Measurements from ENCODE around the gene VGLL4. TPM values are rescaled to one million over a fixed set of nuclear protein-coding genes. Genes with fewer than 3 reads are reported as not detected.
"Not testable (repeated sequence)": the region's sequence is repeated elsewhere in the genome, so short reads cannot be mapped to it uniquely, and the experiment has no call there.

VGLL4 gene
- total RNA-seq, 1 donor from 2014 or later: 75.6 TPM

DNA sequence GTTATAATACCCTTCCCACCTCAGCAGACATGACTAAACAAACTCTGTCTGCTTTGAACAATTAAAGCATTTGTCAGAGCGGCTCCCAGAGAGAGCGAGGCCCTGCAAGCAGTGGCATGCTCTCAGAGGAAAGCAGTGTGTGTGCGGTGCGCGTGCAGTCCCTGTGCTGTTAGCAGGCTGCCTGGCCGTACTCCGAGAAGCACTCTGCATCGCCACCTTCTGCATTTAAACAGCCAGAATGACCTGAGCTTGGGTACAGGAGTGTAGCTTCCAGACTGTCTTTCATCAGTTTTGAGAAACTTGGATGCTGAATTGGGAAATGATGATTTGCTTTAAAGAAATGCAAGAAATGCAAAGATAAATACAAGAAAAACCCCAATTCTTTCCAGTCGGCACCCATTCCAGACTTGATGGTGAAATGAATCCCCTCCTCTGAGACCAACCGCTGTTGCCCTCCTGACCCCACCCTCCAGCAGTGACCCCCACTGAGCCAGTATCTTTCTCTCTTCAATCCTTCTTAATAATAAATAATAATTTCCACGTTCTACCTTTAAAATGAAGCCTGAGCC is 113.5 kb downstream of the VGLL4 start:
- DNase-seq: peak; percentile 81

DNA sequence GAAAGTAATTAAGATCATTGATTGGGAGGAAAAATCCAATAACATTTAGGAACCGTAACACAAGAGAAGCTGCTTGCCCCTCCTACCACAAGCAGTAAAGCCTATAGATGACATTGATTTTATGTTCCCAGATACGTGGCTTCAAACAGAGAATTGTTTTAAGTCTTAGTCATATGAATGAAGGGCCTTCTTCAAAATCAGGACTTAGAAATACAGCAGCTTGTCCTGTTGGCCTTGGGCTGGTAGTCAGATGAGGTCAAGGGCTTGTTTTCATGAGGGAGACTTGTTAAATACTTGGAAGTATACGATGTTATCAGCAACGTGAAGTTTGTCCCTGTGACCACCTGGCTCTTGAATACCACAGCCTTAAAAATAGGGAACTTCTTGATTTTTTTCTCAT is 114.4 kb downstream of the VGLL4 start:
- no peak for DNase-seq

DNA sequence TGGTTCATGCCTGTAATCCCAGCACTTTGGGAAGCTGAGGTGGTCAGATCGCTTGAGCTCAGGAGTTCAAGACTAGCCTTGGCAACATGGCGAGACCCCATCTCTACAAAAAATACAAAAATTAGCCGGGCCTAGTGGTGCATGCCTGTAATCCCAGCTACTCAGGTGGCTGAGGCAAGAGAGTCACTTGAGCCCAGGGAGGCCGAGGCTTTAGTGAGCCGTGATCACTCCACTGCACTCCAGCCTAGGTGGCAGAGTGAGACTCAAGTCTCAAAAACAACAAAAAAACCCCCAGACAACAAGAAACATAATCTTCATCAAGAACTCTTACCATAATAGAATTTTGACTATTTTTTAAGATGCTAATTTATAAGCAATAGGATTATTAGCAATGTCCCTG is 117.6 kb downstream of the VGLL4 start:
- DNase-seq: not testable (repeated sequence)

DNA sequence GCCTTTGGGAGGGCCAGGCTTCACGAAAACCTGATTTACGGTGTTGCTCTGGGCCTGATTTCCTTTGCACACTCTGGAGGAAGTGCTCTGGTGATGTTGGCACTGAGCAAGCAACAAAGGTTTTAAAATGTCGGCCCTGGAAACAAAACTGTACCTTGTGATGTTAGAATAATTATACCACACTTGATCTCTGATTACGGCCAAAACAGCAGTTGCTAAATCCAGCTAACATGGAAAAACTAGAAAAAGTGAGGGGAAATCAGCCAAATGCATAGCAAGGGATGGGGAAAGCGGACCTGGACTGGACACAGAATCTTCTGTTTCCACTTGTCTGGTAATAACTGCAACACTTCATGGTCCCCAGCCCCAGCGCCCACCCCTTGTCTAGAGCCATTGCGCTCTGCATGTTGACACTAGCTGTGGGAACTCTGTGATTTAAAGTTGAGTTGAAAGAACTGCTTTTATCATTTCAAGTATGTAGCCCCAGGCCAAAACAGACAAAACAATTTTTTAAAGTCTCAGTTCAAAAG is 120.1 kb downstream of the VGLL4 start:
- DNase-seq: peak; percentile 59

DNA sequence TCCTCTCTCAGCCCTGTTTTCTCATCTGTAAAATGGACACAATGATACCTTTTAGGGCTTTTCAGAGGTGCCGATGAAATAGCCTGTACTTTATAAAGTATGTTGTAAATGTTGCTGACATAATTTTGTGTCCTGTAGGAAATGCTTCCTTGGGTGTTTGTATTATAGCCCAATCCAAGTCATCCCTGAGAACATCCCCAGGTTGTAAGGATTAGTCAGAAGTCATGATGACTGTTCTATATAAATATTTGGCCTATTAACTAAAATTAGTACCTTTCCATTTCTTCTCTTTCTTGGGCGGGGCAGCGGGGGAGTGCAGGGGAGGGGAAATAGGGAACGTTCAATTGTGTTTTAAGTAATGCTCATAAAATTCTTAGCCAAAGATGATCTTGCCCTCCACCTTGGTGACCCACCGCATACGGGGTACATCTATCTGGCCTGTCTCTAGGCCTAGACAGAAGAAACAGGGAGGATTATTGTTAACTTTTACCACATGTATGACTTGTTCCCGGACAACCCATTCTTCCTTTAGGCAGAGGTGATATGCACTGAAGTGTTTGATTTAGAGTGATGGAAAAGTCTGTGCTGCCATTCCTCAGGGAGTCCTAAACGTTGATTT is 120.7 kb downstream of the VGLL4 start:
- no peak for DNase-seq

DNA sequence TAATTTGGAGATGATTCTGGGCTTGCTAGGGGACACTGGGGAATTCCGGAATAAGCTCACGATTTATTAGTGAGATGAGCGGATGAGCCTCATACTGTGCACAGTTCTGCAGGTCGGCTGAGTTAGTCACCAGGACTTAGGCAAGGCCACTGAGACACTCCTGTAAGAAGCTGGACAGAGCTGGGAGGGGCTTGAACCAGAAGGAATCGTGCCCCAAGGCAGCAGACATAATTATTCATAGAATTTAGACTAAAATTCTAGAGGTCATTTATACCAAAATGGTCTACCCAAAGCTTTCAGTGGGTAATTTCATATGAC is 121.4 kb downstream of the VGLL4 start:
- DNase-seq: no peak

DNA sequence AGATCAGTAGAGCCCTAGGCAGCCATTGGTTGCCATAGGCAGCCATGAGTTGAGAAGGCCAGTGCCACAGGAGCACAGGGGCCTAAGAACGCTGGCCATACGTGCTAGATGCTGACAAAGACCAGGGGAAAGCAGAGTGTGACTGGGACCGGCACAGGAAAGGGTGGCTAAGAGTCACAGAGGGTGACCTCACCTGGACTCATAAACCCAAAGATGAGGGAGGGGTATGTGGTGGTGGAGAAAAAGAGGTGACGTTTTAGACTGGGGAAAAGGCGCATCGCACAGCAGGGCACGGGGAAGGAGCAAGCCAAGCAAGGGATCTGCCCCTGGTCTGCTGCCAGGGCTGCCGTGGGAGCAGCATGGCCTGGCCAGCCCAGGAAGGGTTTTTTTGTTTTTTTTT is 122.5 kb downstream of the VGLL4 start:
- no peak for DNase-seq

DNA sequence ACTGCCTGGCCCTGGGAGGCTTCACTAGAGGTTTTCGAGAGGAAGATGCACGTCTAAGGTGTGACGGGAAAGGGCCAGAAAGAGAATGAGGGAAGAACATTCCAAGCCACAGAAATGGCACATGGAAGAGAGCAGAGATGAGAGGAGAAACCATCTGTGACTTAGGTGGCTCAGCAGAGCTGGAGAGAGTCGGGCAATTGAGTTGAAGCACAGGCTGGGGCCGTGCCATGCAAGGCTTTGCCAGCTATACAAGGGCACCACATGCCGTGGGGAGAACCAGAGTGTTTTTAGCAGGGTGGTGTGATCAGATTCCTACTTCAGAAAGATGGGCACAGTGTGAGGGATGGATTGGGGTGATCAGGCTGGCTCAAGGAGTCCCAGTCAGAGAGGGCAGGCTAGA is 126.1 kb downstream of the VGLL4 start:
- DNase-seq: no peak

DNA sequence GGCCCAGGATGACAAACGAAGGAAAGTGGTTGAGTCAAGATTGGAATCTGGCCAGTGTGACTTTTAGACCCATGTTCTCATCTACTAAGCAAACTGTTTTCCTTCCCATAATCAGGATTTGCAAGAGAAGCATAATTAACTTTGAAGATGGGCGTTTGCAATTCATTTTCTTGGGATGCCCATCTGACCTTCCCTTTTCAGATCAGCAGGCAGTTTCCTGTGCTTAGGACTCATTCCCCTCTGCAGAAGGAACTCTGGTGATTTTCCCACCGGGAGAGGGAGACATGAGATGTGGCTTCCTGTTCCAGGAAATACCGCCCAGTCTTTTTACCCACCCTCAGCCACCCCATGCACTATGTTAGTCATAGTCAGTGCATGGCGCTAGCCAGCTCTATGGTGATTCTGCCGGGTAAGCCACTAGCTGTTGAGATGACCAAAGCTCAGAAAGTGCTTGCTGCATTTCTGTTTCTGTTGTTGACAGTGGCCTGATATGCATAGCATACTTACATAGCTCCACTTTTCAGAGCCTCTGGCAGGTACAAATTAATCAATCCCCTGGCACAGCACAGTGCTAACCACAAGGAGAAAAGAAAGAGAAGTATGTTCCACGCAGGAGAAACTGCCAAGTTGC is 129.4 kb downstream of the VGLL4 start:
- DNase-seq: no peak

DNA sequence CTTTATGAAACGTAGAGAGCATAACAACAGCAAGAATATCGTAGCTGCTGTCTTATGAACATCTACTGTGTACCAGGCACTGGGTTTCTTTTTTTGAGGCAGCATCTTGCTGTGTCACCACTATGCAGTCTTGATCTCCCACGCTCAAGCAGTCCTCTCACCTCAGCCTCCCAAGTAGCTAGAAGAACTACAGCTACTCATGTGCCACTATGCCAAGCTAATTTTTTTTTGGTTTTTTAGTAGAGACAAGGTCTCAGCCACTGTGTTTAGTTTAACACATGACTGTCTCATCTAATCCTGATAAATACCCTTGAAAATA is 129.9 kb downstream of the VGLL4 start:
- DNase-seq: no peak

DNA sequence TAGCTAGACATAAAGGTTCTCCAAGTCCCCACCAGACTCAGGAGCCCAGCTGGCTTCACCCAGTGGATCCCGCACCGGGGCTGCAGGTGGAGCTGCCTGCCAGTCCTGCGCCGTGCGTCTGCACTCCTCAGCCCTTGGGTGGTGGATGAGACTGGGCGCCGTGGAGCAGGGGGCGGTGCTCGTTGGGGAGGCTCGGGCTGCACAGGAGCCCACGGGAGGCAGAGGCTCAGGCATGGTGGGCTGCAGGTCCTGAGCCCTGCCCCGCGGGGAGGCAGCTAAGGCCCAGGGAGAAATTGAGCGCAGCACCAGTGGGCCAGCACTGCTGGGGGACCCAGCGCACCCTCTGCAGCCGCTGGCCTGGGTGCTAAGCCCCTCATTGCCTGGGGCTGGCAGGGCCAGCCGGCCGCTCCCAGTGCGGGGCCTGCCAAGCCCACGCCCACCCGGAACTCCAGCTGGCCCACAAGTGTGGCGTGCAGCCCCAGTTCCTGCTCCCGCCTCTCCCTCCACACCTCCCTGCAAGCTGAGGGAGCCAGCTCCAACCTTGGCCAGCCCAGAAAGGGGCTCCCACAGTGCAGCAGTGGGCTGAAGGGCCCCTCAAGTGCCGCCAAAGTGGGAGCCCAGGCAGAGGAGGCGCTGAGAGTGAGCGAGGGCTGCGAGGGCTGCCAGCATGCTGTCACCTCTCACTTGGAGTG is 130.4 kb downstream of the VGLL4 start:
- DNase-seq: not testable (repeated sequence)

DNA sequence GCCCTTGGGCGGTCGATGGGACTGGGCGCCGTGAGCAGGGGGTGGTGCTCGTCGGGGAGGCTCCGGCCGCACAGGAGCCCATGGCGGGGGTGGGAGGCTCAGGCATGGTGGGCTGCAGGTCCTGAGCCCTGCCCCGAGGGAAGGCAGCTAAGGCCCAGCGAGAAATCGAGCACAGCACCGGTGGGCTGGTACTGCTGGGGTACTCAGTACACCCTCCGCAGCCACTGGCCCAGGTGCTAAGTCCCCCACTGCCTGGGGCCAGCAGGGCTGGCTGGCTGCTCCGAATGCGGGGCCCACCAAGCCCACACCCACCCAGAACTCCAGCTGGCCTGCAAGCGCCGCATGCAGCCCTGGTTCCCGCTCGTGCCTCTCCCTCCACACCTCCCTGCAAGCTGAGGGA is 132.1 kb downstream of the VGLL4 start:
- not testable (repeated sequence) for DNase-seq

DNA sequence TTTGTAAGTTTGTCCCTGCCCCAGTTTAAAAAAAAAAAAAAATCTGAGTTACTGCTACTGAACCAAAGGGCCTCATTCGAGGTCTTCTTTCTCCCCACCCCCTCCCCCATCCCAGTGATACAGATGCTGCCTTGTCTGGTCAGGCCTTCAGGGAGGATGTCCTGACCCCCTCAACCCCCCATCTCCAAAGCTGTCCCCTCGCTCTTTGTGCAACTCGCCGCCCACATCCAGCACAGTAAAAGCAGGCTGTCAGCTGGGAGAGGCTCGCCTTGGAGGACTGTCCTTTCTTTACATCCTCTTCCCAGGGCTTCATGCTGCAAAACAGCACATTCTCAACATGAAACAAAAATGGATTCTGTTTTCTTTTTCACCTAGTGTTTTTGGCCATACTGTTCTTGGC is 133.4 kb downstream of the VGLL4 start:
- DNase-seq: no peak

DNA sequence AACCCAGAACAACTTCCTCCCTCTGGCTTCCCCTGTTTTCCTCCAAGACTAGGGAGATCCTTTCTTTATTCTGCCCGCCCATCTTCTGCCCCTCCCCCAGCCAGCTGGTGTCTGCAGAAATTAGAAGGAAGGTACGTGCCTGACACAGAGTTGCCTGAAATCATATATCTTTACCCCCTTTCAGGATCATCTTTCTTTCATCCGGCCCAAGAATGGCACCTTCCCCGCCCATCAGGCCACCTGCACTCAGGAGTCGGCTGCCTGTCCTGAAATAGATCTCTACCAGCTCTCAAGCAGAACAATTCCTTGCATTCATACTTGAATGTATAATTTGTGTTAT is 133.7 kb downstream of the VGLL4 start:
- DNase-seq: peak; percentile 54

DNA sequence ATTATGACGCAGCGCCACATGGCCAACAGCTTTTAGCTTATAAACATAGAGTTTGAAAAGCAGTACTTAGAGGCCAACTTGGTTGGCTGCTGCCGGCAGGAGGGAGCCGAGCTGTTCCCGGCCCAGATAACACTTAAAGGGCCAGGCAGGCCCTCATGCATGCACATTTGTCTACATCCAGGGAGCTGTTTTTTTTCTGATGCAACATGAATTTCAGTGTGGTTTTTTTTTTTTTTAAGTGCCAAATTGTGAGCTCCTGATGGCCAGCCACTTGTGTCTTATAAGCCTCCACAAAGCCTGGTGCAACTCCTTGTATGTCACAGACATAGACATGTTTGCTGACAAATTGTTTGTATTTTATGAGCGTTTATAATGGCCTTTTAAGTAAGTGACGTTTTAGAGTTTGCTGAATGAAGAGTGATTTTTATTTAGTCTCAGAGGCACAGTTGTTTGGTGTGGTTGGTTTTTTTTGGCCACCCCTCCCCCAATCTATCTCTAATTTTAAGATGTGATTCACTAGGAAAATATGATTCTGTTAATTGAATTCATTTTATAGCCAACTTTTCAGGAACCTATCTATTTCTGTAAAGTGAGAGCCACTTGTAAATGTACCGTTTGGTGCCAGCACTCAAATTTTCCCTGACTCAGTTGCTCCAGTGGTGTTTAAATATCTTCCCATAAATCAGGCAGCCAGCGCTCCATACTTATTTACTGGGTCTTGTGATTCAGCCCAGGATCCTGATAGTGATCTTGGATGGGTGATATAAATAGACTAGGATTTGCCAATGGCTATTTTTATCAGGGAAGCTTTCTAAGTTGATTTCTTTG is 134.3 kb downstream of the VGLL4 start:
- DNase-seq: peak; percentile 83

DNA sequence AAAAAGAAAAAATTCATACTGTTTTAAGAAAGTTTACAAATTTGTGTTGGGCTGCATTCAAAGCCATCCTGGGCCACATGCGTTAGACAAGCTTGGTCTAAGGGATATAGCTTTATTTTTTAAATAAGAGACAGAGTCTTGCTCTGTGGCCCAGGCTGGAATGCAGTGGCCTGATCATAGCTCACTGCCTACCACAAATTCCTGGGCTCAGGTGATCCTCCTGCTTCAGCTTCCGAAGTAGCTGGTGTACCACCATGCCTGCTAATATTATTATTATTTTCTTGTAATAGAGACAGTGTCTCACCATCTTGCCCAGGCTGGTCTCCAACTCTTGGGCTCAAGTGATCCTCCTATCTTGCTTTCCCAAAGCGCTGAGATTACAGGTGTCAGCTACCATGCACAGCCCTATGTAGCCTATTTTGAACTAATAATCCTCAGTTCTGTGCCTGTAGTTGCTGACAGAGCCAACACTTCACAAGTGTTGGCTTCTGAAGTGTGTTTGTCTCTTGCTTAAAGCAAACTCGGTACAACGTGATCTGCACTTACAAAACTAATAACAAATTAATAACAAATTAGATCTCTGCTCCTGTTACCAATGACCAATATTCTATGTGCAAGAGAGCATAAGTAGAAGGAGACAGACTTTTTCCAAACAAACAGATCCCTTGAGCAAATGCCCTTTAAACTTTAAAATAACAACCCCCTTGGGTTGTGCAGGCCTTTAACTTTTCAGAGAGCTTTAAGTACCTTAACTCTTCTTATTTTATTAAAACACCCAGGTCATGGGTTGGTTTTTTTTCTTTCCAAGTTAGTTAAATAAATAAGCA is 135.2 kb downstream of the VGLL4 start:
- DNase-seq: no peak

DNA sequence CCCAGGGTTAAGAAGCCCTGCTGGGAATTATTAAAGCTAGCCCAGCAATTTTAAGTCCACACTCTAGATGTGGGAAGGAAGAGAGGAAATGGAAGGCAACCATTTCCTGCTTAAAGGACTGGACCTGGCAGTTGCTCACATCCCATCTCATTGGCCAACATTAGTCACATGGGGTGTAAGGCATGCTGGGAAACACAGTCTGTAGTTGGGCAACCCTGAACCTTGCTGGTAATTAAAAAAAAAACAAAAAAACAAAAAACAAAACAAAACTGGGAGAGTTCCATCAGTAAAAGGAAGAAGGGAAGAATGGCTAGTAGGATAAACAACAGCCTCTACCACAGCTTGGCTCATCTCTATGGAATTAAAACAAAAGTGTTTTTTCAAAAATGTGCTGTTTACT is 136.0 kb downstream of the VGLL4 start:
- DNase-seq: no peak

Data from tongue (tissue), 2 donors.